ENCODE data around the gene CSNK1D.

Gene CSNK1D

DNA sequence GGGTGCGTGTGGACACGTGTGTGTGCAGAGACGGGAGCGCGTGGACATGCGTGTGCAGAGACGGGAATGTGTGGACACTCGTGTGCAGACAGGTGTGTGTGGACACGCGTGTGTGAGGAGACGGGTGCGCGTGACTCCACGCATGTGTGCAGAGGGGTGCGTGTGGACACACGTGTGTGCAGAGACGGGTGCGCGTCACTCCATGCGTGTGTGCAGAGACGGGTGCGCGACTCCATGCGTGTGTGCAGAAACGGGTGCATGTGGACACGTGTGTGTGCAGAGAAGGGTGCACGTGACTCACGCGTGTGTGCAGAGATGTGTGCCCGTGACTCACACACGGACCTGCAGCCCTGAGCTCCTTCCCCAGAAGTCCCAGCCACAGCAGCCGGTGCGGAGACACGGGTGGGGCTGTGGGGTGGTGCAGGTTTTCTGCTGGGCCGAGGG, 46.1 kb upstream of the CSNK1D start:
- no peak overlapping the region for H3K4me3 ChIP-seq (ENCODE audit: low read depth, low read length)
- TF ChIP-seq, protein P1, sequence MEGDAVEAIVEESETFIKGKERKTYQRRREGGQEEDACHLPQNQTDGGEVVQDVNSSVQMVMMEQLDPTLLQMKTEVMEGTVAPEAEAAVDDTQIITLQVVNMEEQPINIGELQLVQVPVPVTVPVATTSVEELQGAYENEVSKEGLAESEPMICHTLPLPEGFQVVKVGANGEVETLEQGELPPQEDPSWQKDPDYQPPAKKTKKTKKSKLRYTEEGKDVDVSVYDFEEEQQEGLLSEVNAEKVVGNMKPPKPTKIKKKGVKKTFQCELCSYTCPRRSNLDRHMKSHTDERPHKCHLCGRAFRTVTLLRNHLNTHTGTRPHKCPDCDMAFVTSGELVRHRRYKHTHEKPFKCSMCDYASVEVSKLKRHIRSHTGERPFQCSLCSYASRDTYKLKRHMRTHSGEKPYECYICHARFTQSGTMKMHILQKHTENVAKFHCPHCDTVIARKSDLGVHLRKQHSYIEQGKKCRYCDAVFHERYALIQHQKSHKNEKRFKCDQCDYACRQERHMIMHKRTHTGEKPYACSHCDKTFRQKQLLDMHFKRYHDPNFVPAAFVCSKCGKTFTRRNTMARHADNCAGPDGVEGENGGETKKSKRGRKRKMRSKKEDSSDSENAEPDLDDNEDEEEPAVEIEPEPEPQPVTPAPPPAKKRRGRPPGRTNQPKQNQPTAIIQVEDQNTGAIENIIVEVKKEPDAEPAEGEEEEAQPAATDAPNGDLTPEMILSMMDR (IDR thresholded peaks at IDR 0.05; ENCODE audit: low read depth, low read length, missing control alignments): no peak
- no peak for DNase-seq (ENCODE audit: low read depth)

DNA sequence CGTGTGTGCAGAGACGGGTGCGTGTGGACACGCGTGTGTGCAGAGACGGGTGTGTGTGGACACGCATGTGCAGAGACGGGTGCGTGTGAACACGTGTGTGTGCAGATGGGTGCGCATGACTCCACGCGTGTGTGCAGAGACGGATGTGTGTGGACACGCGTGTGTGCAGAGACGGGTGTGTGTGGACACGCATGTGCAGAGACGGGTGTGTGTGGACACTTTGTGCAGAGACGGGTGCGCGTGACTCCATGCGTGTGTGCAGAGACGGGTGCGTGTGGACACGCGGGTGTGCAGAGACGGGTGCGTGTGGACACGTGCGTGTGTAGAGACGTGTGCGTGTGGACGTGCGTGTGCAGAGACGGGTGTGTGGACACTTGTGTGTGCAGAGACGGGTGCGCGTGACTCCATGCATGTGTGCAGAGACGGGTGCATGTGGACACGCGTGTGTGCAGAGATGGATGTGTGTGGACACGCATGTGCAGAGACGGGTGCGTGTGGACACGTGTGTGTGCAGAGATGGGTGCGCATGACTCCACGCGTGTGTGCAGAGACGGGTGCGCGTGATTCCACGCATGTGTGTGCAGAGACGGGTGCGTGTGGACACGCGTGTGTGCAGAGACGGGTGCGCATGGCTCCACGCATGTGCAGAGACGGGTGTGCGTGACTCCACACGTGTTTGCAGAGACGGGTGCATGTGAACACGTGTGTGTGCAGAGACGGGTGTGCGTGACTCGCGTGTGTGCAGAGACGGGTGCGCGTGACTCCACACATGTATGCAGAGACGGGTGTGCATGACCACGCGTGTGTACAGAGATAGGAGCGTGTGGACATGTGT, 45.5 kb upstream of the CSNK1D start:
- TF ChIP-seq, protein P1 (IDR thresholded peaks at IDR 0.05; ENCODE audit: low read depth, low read length, missing control alignments): no peak
- H3K4me3 ChIP-seq (ENCODE audit: low read depth, low read length): no peak overlapping the region
- no peak for DNase-seq (ENCODE audit: low read depth)

DNA sequence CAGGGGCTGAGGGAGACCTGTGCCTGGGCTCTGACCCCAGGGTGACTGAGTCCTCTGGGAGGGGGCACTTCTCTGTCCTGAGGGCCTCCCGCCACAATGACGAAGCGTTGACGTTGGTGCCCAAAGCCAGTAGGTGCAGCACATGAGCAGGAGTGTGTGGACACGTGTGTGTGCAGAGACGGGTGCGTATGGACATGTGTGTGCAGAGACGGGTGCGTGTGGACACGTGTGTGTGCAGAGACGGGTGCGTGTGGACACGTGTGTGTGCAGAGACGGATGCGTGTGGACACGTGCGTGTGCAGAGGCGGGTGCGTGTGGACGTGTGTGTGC, 44.6 kb upstream of the CSNK1D start:
- no peak overlapping the region for H3K4me3 ChIP-seq (ENCODE audit: low read depth, low read length)

DNA sequence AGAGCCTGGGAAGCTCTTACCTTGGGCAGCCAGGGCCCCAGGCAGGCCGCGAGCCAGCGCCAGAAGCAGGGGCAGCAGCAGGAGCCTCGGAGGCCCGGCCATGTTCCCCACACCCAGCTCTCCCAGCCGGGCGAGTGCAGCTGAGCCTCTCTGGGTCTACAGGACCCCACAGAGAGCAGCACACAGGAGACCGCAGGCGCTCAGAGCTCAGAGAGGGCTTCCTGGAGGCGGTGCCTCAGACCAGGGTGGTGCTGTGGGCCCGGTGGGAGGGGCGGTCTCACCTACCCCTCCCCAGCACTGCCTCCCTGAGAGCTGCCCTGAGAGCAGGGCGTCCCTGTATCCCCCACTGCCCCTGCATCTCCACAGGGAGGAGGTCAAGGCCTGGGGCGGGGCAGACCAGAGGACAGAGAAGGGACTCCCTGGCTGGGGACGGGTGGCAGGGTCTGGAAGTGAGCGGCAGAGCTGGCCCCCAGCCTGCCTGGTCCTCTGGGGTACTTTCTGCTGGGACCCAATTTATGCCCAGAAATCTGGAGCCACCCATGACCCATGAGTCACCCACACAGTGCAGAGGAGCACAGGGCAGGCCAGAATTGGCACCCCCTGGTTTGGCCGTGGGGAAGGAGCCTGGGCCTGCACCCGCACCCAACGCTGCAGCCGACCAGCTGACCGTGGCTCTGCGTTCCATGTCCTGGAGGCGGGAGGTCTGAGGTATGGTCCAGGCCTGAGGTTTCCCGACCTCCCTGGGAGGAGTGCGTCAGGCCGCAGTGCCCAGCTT, 44.1 kb upstream of the CSNK1D start, which contains the start of gene CD7:
Gene CD7 (minus strand): TSS at position 215 of the 775 bp plus-strand sequence. CDS start 113 bp downstream, at position 102.
- TF ChIP-seq, protein P1 (IDR thresholded peaks at IDR 0.05; ENCODE audit: low read depth, low read length, missing control alignments): no peak
- no peak within 1 kb of the TSS for H3K4me3 ChIP-seq (ENCODE audit: low read depth, low read length)
- DNase-seq (ENCODE audit: low read depth): no peak

More for the DNA sequence above, 44.6 kb upstream of the CSNK1D start:
- TF ChIP-seq, protein P1 (IDR thresholded peaks at IDR 0.05; ENCODE audit: low read depth, low read length, missing control alignments): no peak
- DNase-seq (ENCODE audit: low read depth): no peak

DNA sequence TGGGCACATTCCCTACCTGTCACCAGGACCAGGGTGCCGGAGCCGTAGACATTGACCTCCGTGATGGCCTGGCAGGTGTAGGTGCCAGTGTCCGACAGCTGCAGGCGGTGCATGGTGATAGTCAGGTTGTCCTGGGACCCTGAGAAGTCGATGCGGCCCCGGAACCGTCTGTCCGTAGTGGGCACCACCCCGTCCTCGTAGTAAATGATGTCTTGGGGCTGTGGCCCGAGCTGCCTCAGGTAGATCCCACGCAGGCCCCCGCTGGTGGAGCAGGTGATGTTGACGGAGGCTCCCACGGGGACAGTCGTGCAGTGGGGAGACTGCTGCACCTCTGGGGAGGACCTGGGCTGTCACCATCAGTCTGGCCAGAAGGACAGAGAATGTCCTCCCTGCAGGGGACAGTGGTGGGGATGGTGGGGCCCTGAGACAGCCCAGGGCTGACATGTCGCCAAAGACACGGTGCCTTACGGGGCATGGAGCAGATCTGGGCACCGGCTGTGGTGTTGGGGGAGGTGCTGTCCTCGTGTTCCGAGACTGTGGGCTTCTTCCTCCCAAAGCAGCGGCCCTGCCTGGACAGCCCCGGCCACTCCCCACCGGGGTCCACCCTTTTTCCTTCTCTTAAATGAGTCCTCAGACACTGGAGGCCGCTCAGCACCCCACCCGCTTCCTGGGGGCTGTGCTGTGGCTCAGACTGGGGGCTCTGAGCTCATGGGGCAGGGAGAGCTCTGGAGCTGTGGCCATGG, 43.3 kb upstream of the CSNK1D start:
- TF ChIP-seq, protein P1 (IDR thresholded peaks at IDR 0.05; ENCODE audit: low read depth, low read length, missing control alignments): no peak
- H3K4me3 ChIP-seq (ENCODE audit: low read depth, low read length): no peak overlapping the region

DNA sequence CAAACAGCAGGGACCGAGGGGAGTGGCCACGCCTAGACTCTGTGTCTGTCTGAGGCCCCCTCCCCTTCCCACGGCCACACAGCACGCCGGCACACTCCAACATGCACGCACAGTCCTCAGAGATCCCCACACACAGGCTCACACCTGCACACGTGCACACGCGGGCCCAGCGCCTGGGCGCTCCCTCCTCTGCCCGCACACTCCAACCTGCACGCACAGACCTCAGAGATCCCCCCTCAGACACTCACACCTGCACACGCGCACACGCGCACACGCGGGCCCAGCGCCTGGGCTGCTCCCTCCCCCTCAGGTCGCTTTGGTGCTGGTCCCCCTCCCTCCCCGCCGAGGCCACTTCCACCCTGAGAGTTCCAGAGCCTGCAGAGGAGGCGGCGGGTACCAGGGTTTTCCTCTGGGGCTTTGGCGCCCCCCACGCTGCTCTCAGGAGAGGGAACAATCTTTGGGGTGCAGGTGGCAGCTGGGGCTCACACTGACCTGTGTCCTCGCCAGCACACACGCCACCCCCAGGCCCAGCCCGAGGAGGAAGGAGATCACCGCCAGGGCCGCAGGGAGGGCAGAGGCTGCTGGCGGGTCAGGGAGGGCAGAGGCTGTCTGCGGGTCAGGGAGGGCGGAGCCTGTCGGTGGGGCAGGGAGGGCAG, 42.3 kb upstream of the CSNK1D start:
- TF ChIP-seq, protein P1 (IDR thresholded peaks at IDR 0.05; ENCODE audit: low read depth, low read length, missing control alignments): no peak
- H3K4me3 ChIP-seq (ENCODE audit: low read depth, low read length): no peak overlapping the region

More for the DNA sequence above, 43.3 kb upstream of the CSNK1D start:
- no peak for DNase-seq (ENCODE audit: low read depth)

More for the DNA sequence above, 42.3 kb upstream of the CSNK1D start:
- no peak for DNase-seq (ENCODE audit: low read depth)
